Posterior vena cava (tissue), 2 donors: ENCODE results near the gene OLFML1. TPM values are rescaled to one million over a fixed set of nuclear protein-coding genes. Genes with fewer than 3 reads are reported as not detected.

ENCODE experiments used
- DNase-seq: peaks from one replicate; pipeline ENCODE4 v3.0.0-alpha.2; 2020; ENCODE audit warnings: low spot score
- intact Hi-C, 2 donors: fragments of 100-400 bp; cut with DNase I; formaldehyde crosslinking; loops; one replicate each; pipeline versions ENCODE4 v1.14.1 to v1.14.2; 2022 to 2023
- long read RNA-seq, 2 donors: library from polyadenylated mRNA; unstranded; transcript quantifications; one replicate each; pipeline ENCODE4 v2.0.0, GENCODE V29; 2020 to 2021
- total RNA-seq, 2 donors: library from RNA; stranded (reverse); fragmentation: NEBNext Ultra II Directional; extraction: Animal tissue kit (Norgen Biotek cat#: 25700); gene quantifications; one replicate each; pipeline ENCODE4 v1.2.1, GENCODE V29; 2021
- donor health status: DM: yes; HTN: yes; CAD: no.
- donor health status: DM: yes; HTN: yes; CAD: no.

OLFML1 gene
- 10 to 100 TPM; 13.2 to 35.0 TPM for total RNA-seq
- long read RNA-seq, donor 1, transcript OLFML1-201 (3 exons, 2,792 nt) = major isoform, 7 of 10 reads
- long read RNA-seq, donor 1, partial matches to known transcripts = 0 of 10 reads
- long read RNA-seq, donor 1, other reads (novel, unspliced or antisense) = 1 of 10 reads
- long read RNA-seq, donor 2, partial matches to known transcripts = 3 of 6 reads
- long read RNA-seq, donor 2, other reads (novel, unspliced or antisense) = 0 of 6 reads

- intact Hi-C loops = no loop called here
- DNase-seq = no peak
These were observed at the start of gene OLFML1 for GRCh38 chr11:7485186-7486097. TSS of gene OLFML1 (plus strand) at chr11:7485506. CDS start at chr11:7485876, 370 bp downstream.

GRCh38 chr11:7436146-7436545, 49.2 kb upstream of the OLFML1 start:
- no peak for DNase-seq
- intact Hi-C loops = no loop called here

- intact Hi-C loops = no loop called here
- no peak for DNase-seq
These were observed 48.6 kb upstream of the OLFML1 start for GRCh38 chr11:7436657-7437056.

- intact Hi-C loops = no loop called here
These were observed 47.6 kb upstream of the OLFML1 start for GRCh38 chr11:7437696-7438095.

GRCh38 chr11:7439746-7440320, 45.5 kb upstream of the OLFML1 start:
- no peak for DNase-seq
- intact Hi-C loops = no loop called here

More at GRCh38 chr11:7437696-7438095, 47.6 kb upstream of the OLFML1 start:
- no peak for DNase-seq

GRCh38 chr11:7442588-7443215, 42.6 kb upstream of the OLFML1 start:
- intact Hi-C loops = no loop called here
- DNase-seq = peak; percentile 89

- intact Hi-C loops = no loop called here
- no peak for DNase-seq
These were observed 41.0 kb upstream of the OLFML1 start for GRCh38 chr11:7444091-7444981.

- intact Hi-C loops = no loop called here
- DNase-seq = no peak
These were observed 39.7 kb upstream of the OLFML1 start for GRCh38 chr11:7445564-7445963.

- DNase-seq = no peak
- intact Hi-C loops = no loop called here
These were observed 37.1 kb upstream of the OLFML1 start for GRCh38 chr11:7448201-7448600.

GRCh38 chr11:7449211-7449840, 36.0 kb upstream of the OLFML1 start:
- DNase-seq = no peak
- intact Hi-C loops = no loop called here

- intact Hi-C loops = no loop called here
- DNase-seq = no peak
These were observed 35.5 kb upstream of the OLFML1 start for GRCh38 chr11:7449841-7450214.

GRCh38 chr11:7450836-7451235, 34.5 kb upstream of the OLFML1 start:
- DNase-seq = no peak
- intact Hi-C loops = no loop called here

GRCh38 chr11:7451520-7451919, 33.8 kb upstream of the OLFML1 start:
- intact Hi-C loops = no loop called here
- DNase-seq = no peak

- intact Hi-C loops = no loop called here
- no peak for DNase-seq
These were observed 33.3 kb upstream of the OLFML1 start for GRCh38 chr11:7451952-7452494.

GRCh38 chr11:7454854-7455253, 30.5 kb upstream of the OLFML1 start:
- intact Hi-C loops = no loop called here
- DNase-seq = no peak

GRCh38 chr11:7457211-7457610, 28.1 kb upstream of the OLFML1 start:
- DNase-seq = no peak

GRCh38 chr11:7462706-7463105, 22.6 kb upstream of the OLFML1 start:
- intact Hi-C loops = no loop called here
- no peak for DNase-seq

More at GRCh38 chr11:7457211-7457610, 28.1 kb upstream of the OLFML1 start:
- intact Hi-C loops = no loop called here

- no peak for DNase-seq
- intact Hi-C loops = no loop called here
These were observed 17.7 kb upstream of the OLFML1 start for GRCh38 chr11:7467652-7468051.
